GM12874 (cell line): ENCODE measurements around the gene SMARCD1.

ENCODE experiments used
- TF ChIP-seq, protein P1 (sequence below): IDR thresholded peaks from 2 replicates; pipeline ENCODE4 v1.5.1; 2011; ENCODE audit warnings: low read depth, mild to moderate bottlenecking, control low read depth, low read length, moderate library complexity; ENCODE audit not compliant: insufficient read depth

Gene SMARCD1

DNA sequence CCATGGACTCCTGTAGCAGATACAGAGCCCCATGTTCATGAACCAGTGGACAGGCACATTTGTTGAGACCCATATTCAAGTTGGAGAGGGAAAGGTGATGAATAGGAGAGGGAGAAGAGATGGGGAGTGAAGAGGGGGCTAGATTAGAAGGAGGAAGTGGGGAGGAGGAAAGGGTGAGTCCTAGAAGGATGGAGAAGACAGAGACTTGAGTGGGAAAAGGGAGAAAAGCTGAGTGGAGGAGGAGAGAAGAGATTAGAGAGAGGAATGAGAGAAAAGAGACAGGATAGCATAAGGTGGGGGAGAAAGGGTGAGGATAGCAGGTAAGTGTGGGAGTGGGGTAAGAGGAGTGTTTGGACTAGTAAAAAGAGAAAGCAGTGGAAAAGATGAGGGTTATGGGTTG, 32.6 kb upstream of the SMARCD1 start:
- TF ChIP-seq, protein P1, sequence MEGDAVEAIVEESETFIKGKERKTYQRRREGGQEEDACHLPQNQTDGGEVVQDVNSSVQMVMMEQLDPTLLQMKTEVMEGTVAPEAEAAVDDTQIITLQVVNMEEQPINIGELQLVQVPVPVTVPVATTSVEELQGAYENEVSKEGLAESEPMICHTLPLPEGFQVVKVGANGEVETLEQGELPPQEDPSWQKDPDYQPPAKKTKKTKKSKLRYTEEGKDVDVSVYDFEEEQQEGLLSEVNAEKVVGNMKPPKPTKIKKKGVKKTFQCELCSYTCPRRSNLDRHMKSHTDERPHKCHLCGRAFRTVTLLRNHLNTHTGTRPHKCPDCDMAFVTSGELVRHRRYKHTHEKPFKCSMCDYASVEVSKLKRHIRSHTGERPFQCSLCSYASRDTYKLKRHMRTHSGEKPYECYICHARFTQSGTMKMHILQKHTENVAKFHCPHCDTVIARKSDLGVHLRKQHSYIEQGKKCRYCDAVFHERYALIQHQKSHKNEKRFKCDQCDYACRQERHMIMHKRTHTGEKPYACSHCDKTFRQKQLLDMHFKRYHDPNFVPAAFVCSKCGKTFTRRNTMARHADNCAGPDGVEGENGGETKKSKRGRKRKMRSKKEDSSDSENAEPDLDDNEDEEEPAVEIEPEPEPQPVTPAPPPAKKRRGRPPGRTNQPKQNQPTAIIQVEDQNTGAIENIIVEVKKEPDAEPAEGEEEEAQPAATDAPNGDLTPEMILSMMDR, result no peak

DNA sequence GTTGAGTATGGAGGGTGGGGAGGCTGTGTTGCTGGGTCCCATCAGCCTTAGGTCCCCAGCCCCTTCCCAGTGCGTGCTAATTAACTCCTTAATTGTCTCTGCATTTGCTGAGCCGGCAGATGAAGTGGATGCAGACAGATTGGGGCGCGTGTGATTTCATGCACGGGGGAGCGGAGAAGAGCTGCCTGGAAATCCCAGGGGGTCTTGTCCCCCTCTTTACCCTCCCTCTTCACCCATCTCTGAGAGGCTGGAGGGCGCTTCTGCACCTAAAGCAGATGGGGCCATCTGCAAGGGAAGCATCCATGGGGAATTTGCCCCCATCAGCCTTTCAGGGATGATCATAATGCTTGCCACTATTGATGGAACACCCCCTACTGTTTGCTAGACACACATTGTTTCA, 32.2 kb upstream of the SMARCD1 start:
- TF ChIP-seq, protein P1, result no peak

DNA sequence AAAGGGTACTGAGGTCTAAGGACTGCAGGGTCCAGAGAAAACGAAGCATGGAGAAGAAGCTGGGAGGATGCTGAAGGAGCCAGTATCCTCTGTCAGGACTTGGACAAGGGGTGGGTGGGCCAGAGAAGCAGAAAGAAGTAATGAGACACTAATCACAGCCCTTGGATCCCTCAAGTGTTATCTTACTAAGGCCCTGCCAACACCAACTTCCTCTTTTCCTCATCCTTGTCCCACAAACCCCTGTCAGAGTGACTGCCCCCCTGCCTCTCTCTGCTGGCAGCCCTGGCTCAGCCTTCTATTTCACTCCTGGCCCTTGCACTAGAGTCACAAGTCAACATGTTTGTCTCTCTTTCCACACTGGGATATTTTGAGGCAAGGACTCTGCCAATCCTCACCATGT, 31.6 kb upstream of the SMARCD1 start:
- TF ChIP-seq, protein P1, result no peak

DNA sequence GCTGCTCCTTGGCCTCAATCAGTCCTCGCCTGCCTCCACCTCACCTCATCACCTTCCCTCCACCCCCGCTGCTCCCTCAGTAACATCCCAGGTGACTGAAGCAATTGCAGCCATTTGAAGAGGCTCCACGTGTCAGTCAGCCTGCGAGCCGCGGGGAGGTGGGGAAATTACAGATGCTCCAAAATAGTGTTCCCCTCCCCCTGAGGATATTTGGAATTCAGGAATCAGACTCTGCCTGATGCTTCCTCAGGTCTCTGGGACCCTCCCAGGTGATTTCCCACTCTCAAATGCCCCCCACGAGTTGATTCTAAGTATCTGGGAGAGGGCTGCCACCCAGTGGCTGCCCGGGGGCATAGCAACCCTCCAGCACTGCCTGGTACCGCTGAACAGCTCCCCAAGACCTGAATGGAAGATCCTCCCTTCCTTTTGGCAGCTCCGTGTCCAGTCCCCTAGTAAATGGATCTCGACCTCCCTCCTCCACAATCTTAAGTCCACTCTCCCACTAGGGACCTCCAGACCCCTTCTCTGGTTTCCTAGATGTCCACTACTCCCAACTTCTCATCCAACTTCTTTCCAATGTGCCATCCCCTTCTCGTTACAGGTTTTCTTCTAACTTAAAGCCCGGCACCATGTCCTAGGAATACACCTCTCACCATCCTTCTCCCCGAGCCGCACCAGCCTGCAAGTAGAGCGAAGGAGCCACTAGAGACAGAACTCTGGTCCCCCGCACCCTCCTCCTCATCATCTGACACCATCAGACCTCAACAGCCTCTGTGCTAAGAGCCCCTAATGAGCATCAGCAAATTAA, 29.1 kb upstream of the SMARCD1 start:
- TF ChIP-seq, protein P1, result peak; percentile 96

DNA sequence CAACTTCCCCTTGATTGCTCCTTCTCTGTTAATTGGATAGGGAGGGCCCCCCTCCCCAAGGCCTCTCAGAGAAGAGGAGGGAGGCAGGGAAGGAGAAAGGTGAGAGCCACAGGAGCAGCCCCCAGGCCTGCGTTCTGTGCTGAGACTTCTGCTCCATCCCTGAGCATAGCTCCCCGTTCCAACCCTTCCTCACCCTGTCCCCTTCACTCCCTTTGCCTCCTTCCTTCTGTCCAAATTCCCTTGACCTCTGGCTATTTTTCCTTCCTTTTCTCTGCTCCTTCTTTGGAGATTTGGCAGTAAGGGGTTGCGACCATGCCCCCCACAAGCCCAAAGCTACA, 28.5 kb upstream of the SMARCD1 start:
- TF ChIP-seq, protein P1, result no peak

DNA sequence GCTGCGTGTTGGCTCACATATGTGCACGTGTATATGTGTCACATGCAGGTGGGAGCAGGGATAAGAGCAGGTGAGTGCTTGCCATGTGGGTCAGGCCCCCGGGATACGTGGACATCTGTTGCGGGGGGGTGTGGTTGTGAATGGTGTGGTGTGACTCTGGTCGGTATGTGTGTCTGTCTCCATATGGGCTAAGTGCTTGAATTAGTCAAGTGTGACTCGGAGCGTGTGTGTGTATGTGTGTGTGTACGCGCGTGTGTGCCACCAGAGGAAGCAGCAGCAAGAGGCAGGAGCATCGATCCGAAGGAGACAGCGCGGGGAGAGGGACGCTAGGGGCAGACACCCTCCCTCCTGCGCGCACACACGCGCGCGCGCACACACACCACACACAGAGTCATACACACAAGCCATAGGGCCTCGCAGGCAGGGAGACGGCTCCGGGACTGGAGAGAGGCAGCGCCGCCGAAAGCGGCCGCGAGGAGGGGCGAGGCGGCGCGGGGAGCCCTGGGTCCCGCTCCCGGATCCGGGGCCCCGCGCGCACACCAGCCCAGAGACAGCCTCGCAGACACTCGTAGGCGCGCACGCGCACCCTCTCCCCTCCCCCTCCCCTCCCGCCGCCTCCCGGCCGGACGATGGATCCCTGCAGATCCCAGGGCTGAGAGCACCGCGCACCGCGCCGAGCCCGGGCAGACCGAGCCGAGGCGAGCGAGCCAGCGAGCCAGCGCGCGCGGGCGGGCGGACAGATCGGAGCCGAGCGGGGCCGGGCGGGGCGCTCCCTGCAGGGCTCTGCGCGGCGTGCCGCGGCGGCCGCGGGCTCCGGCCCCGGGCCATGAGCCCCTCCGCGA, 27.9 kb upstream of the SMARCD1 start, which contains the start of gene ASIC1:
Gene ASIC1 (plus strand): TSS at position 597 of the 842 bp plus-strand sequence. CDS start 1,171 bp downstream, outside the sequence.
- TF ChIP-seq, protein P1, result no peak

DNA sequence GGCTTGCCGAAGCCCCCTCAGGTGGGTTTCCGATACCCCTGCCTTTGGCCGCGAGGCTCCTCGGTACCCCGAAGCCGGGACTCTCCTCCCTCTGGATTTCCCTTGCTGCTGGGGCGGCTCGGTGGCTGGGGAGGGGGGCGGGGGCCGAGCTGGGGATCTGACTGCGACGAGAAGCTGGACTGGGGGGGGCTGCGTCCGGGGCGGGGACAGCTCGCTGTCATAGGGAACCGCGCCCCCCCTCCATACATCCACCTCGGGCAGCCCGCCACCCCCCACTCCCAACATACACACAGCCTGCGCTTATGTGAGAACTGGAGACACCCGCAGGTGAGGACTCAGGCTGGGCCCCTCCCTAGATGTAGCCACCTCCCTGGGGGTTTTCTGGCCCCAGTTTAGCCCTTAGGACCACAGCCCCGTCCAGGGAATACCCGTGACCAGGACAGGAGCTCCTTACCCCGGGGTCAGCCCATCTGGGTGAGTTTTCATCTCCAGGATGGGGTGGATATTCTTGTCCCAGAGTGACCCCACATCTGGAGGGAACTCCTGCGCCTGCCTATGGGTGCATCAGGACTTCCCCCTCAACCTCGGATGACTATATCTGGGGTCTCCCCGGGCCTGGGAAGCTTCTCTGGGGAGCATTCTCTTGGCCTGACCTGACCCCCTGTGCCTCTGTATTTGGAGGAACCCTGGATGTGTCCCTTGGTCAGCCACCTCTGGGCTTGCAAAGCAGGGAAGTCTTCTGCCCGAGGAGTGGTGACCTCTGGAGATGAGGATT, 27.1 kb upstream of the SMARCD1 start:
- TF ChIP-seq, protein P1, result no peak
